NCI-H748 (cell line): ENCODE results near the gene CCDC32.

Experiments
- DNase-seq: peaks from one replicate; lab custom pipeline; 2025; ENCODE audit not compliant: unreplicated experiment; lab: John Stamatoyannopoulos, UW

CCDC32 gene

GRCh38 chr15:40567111-40567510, 2.3 kb upstream of the CCDC32 start:
- no peak for DNase-seq

- no peak for DNase-seq
Observed at GRCh38 chr15:40565333-40566238, 744 bp upstream of the CCDC32 start.

GRCh38 chr15:40563426-40563825, 1.4 kb downstream of the CCDC32 start:
- no peak for DNase-seq

GRCh38 chr15:40562691-40563090, 2.2 kb downstream of the CCDC32 start:
- DNase-seq, result no peak

GRCh38 chr15:40558952-40559742, 5.7 kb downstream of the CCDC32 start:
- no peak for DNase-seq

GRCh38 chr15:40555876-40556275, 9.0 kb downstream of the CCDC32 start:
- no peak for DNase-seq

- peak; percentile 38 for DNase-seq
Observed at GRCh38 chr15:40554161-40554525, 10.7 kb downstream of the CCDC32 start.

GRCh38 chr15:40550341-40551037, 14.4 kb downstream of the CCDC32 start:
- no peak for DNase-seq

GRCh38 chr15:40549894-40550293, 14.9 kb downstream of the CCDC32 start:
- no peak for DNase-seq

- DNase-seq, result no peak
Observed at GRCh38 chr15:40548610-40549009, 16.2 kb downstream of the CCDC32 start.

- no peak for DNase-seq
Observed at GRCh38 chr15:40545457-40545856, 19.4 kb downstream of the CCDC32 start.

- no peak for DNase-seq
Observed at GRCh38 chr15:40543631-40544294, 21.1 kb downstream of the CCDC32 start.

GRCh38 chr15:40543082-40543481, 21.8 kb downstream of the CCDC32 start:
- DNase-seq, result no peak

GRCh38 chr15:40538976-40539375, 25.9 kb downstream of the CCDC32 start:
- DNase-seq, result no peak

GRCh38 chr15:40536501-40536900, 28.3 kb downstream of the CCDC32 start:
- DNase-seq, result no peak

GRCh38 chr15:40534371-40534770, 30.5 kb downstream of the CCDC32 start:
- DNase-seq, result no peak

- no peak for DNase-seq
Observed at GRCh38 chr15:40533763-40534364, 31.0 kb downstream of the CCDC32 start.

GRCh38 chr15:40528801-40529200, 36.0 kb downstream of the CCDC32 start:
- no peak for DNase-seq

- no peak for DNase-seq
Observed at GRCh38 chr15:40525855-40526254, 39.0 kb downstream of the CCDC32 start.

- DNase-seq, result no peak
Observed at GRCh38 chr15:40523611-40524010, 41.2 kb downstream of the CCDC32 start.

GRCh38 chr15:40516322-40516721, 48.5 kb downstream of the CCDC32 start:
- DNase-seq, result no peak
